CD4-positive, alpha-beta T cell treated with Interleukin-10 for 1 hour (primary cell): ENCODE measurements around the gene USP13.
"Not testable (repeated sequence)": the region's sequence is repeated elsewhere in the genome, so short reads cannot be mapped to it uniquely, and the experiment has no call there.

Experiments used
- DNase-seq: peaks from one replicate; pipeline ENCODE4 v3.0.0-alpha.2; 2020

Gene USP13

DNA sequence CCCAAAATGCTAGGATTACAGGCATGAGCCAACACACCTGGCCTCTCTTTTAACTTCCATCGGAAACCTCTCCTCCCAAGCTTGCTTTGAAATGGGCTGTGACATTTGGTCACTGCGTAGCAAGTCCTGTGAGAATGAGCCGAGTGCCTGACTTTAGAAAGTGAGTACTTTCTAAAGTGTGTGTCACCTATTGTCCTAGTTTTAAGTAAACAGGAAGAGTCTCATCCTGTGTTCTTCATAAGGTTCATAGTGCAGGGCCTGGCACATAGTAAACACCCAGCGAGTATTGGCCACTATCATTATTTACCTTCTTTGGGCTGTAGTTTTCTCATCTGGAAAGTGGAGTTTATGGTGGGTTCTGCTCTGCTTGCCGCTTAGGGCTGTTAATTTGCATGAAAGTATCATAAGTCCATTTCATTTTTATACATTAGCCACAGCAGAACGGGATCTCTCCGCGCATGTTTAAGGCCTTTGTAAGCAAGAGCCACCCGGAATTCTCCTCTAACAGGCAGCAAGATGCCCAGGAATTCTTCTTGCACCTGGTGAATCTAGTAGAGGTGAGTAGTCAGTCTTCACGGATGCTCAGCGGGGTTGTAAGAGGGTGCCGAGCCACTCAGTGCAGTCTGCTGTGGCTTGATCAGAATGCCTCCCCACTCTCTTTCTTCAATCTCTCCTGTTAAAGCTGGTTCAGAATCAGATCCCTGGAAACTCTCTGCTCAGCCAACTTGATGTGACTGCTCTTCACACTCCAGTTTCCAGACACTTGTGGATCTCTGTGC, 87.2 kb downstream of the USP13 start:
- no peak for DNase-seq

DNA sequence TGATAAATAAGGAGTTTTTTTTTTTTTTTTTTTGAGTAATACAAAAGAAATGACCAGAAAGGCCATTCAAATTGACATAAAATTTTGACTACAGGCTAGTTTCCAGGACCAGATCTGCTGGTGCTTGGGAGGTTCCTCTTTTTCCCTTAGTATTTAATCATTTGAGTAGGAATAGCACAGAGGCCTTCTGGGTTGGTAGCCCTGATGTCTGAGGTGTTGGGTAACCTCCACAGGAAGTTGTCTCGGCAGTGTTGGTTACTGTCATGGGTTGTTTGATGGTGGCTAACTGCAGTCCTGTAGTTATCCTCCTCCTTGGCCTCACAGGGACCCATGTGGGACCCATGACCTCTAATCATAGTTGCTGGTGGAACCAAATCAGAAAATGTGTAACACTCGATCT, 91.1 kb downstream of the USP13 start:
- no peak for DNase-seq

DNA sequence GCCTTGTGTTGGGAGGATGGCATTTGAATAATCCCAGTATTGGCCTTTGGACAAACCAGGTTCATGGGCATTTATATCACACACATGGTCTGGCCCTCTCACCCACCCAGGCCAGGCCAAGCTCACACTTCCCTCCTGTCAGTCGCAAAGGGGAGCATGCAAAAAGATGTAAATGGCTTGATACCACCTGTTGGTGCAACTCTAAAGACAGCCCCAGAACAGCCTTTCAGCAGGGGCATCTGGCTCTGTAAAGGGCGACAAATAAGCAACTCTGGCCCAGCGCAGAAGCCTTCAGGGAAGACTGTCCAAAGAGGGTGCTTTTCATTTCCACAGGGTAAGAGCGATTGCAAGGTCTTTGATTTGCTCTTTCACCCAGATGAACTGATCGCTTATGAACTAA, 91.8 kb downstream of the USP13 start:
- no peak for DNase-seq

DNA sequence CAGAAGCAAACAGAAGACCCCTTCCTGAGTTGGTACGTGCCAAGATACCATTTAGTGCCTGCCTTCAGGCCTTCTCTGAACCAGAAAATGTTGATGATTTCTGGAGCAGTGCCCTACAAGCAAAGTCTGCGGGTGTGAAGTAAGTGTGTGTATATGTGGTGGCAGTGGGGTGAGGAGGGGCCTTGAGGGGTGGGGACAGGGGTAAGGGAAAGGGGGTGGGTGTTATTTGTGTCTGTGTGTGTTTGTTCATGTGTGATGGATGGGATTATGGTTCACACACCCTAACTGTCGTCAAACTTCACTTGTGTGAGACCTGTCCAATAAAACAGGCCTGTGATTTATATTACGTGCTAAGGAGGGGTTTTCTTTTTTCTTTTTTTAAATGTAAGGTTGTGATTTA, 92.2 kb downstream of the USP13 start:
- no peak for DNase-seq

DNA sequence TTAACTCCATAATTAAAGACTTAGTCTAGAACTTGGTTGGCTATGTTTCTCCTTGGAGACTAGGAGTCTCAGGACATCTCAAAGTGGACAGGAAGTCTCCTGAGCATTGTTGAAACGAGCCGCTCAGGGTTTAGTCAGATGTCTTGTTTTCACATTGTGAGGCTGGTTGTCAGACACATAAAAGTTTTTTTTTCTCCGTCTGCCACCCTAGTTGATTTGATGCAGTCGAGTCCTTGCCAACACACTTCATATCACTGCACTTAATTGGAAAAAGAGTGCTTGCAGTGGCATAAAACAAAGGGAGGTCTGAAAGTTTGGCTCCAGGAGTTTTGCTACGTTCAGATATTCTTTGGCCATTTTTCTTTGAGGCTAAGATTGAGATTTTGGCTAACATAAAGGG, 92.9 kb downstream of the USP13 start:
- no peak for DNase-seq

DNA sequence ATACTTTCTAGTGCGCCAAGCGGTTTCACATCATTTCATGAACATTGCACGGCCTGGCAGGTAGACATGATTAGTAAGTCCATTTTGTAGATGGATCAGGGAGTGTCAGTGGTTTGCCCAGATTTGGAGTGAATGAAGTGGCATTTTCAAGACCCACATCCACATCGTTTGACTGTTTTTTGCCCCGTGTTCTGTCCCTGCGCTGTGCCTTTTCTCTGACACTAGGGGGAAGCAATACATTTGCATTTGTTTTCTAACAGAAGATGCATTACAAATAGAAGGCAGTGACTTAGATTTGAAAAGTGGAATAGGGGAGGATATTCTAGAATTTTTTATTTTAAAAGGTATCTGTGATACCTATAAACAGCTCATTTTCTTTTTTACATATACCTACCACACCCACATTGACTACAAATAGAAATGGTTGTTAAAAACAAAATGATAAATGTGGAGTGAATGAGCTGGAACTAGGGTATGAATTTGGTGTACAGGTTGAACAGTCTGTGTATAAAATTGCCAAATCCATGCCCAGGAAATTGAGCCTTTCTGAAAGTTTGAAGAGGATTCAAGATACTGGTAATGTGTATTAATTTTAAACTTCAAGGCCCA, 98.0 kb downstream of the USP13 start:
- DNase-seq = peak; percentile 10

DNA sequence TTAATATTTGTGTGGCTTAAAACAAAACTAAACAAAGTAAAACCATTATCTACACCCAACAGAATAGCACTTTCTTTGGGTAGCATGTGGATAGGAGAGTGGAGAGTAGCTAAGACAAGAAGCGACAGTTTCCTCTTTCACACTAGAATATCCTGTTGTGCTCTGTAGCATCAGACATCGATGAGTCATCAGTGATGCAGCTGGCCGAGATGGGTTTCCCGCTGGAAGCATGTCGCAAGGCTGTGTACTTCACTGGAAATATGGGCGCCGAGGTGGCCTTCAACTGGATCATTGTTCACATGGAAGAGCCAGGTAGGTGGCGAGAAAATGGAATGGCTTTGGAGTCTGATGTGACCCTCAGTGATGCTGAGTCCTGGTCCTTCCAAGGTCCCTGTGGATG, 108.1 kb downstream of the USP13 start:
- DNase-seq = no peak

DNA sequence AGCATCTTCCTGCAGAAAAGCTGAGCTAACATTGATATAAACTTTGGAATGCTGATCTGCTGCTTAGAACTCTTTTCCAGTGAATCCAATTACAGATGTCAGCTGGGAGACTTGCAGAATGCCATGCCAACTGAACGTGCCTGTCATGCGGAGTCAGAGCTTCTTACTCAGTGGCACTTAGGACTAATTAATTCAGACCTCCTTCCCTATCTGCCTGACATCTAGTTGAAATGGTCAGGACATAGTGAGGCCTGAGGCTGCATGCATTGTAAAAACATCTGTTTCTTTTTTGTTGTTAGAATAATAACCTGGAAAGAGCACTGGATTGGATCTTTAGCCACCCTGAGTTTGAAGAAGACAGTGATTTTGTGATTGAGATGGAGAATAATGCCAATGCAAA, 112.6 kb downstream of the USP13 start:
- no peak for DNase-seq

DNA sequence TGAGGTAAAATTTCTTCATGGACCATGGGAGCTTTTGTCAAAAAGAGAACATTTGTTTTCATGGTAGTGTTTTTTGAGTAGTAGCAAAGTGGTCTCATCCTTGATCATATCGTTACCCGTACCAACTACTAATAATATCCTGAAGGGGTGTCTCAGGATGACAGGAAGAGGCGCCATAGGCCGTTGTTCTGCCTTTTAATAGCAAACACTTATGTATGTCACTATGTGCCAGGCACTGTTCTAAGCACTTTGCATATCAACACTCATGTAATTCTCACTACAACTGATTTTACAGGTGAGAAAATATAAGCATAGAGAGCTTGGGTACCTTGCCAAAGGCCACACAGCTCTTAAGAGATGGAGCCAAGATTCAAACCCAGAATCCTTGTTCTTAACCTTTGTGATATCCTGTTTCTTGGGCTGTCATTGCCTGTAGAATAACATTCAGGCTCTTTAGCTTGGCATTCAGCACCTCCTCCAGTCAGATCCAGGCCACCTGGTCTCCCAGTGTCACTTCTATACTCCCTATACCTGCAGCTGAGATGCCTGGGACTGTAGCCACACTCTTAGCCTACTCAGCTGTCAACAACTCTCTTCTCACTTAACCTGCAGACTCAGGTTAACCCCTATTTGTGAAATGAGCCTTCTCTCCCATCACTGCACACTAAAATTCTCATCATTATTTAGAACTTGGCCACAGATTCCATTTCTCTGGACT, 113.7 kb downstream of the USP13 start:
- no peak for DNase-seq

DNA sequence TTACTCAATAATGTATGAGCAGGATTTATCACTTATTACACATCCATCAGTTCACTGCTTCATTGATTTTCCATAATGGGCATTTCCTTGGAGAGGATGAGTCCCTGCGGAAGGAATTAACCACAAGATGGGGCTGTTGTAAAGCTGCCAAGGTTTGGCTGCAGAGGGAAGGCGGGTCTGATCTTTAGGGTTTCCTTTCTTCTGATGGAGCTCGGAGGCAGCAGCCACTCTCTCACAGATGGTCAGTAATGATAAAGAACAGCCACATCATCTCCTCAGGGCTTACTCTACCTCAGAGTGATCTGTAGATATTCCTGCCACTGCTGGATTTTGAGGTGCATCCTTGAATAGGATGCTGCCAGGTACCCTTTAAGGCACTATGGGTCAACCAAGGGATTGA, 115.2 kb downstream of the USP13 start:
- DNase-seq = no peak

DNA sequence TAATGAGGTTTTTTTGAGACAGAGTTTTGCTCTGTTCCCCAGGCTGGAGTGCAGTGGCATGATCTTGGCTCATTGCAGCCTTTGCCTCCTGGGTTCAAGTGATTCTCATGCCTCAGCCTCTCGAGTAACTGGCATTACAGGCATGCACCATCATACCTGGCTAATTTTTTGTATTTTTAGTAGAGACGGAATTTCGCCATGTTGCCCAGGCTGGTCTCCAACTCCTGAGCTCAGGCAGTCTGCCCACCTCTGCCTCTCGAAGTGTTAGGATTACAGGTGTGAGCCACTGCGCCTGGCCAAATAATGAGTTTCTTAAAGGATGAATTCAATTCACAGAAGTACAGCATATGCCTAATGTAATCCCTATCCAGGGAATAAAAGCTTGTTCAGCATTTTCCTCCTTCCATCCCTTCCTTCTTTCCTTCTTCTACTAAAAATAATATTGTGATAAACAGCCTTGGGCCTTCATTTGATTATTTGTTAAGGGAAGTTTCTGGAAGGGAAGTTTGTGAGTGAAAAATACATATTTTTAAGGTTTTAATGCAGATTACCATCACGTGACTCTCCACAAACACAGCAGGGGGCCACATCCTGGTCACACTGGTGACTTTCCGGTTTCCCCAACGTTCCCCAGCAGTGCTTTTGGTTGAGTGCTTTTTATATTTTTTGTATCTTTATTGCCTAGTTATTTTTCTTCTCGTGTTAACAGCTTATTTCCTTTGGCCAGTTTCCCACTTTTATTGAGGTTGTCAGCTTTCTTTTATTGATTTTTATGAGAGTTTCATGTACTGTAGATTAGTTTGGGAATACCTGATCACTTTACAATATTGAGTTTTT, 116.8 kb downstream of the USP13 start:
- DNase-seq = no peak

DNA sequence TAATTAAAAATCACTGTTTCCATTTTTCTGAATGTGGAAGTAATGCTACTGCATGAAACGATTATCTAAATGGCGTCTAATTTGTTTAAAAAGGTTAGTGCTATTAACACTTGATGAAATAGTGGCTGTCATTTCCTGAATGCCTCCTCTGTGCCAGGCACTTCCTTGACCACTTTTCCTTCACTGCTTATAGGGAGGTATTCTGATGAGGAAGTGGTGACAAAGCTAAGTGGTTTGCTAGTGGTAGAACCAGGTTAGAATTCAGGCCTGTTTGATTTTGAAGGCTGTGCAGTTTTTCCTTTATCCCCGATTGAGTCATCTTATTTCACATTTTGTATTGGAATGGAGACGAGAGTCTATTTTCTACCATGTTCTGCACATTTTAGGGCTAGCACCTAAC, 119.0 kb downstream of the USP13 start:
- no peak for DNase-seq

DNA sequence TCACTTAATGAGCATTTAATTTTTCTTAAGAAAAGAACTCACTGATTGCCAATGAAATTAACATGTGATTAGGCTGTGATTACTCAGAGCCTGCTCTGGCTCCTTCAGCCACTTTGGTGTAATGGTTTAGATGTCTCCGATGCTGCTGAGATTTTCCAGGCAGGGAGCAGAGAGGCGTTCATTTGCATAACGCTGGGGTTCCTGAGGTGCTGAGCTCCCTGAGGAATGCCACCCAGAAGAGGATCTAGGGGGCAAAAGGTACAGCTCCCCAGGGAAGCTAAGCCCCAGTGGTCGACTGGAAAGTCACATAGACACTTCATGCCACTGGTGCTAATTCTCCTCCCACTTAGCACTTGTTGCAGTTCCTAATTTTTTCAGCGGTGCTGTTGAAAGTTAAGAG, 119.5 kb downstream of the USP13 start:
- no peak for DNase-seq

DNA sequence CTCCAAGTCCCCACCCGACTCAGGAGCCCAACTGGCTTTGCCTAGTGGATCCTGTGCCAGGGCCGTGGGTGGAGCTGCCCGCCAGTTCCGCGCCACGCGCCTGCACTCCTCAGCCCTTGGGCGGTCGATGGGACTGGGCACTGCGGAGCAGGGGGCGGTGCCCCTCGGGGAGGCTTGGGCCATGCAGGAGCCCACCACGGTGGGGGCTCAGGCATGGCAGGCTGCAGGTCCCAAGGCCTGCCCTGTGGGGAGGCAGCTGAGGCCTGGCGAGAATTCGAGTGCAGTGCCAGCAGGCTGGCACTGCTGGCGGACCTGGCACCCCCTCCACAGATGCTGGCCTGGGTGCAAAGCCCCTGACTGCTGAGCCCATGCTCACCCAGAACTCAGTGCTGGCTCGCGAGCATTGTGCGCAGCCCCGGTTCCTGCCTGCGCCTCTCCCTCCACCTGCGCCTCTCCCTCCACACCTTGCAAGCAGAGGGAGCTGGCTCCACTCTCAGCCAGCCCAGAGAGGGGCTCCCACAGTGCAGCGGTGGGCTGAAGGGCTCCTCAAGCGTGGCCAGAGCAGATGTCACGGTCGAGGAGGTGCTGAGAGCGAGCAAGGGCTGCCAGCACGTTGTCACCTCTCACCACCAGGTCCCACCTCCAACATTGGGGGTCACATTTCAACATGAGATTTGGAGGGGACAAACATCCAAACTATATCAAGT, 122.7 kb downstream of the USP13 start:
- no peak for DNase-seq

DNA sequence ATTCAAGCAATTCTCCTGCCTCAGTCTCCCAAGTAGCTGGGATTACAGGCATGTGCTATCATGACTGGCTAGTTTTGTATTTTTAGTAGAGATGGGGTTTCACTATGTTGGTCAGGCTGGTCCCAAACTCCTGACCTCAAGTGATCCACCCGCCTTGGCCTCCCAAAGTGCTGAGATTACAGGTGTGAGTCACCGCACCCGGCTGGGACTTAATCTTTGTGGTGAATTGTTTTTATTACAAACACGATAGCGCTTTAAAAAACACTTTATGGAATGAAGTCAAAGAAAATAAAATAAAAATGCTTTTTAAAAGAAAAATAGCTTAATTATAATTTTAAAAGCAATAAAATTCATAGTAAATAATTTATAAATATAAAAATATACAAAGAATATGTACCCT, 130.0 kb downstream of the USP13 start:
- DNase-seq = not testable (repeated sequence)

DNA sequence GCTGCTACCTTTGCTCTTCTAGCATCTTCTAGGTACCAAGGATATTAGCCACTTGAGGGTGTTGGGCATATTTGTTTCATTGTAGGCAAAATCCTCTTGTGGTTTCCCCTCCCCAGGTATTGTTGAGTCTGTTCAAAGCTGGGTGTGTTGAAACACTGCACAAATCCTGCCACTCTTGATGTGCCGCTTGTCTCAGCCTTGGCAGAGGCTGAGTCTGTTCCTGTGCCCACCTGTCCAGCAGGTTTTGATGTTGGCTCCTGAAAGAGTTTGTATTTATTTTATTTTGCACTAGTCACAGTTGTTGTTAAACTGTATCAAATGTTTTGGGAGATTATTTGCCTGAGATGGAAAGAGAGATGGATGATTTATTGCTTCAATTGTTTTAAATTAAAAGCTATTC, 136.2 kb downstream of the USP13 start:
- DNase-seq = no peak

DNA sequence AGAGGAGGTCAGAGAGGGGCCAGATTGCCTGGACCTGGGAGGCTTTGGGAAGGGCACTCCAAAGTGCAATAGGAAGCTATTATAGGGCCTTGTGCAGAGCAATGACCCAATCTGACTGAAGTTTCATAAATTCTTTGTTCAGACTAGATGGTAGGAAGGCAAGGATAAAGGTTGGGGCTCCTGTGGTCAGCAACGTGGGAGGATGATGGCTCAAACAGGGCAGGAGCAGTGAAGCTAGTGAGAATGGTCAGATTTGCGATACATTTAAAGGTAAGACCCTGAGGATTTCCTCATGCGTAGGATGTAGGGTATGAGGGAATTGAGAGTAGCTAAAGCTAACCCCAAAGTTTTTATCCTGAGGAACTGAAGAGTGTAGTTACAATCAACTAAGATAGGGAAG, 139.0 kb downstream of the USP13 start:
- no peak for DNase-seq

DNA sequence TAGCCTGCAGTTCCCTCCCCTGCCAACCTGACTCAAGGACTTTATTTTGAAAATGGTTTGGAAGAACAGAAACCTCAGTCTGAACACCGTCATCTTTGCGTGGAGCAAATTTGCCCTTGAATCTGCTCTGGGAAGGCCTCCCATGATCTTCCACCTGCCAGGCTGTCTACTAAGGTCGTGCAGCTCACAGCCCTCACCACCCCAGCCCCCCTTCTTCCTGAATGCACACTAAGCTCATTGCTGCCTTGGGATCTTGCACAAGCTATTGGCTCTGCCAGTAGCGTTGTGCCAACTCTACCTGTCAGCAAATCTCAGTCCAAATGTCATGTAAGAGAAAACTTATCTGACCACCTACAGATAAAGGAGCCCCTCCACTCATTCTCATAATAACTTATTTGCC, 141.5 kb downstream of the USP13 start:
- DNase-seq = no peak

DNA sequence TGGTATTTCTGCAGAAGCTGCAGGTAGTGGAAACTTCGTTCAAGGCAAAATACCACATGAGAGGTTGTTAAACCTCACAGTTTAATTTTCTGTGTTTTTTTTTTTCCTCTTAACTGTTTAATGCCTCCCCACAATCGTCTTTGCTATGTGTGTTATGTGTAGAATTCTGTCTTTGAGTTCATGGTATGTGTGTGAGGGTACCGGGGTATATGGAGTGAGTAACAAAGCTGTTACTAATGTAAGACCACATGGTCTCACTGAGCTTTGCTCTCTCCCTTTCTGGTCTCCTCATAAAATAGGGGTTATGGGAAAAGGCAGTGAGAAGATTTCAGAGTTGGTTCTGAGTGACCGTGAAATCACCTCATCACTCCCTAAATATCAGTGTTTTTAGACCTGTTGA, 143.6 kb downstream of the USP13 start:
- no peak for DNase-seq

DNA sequence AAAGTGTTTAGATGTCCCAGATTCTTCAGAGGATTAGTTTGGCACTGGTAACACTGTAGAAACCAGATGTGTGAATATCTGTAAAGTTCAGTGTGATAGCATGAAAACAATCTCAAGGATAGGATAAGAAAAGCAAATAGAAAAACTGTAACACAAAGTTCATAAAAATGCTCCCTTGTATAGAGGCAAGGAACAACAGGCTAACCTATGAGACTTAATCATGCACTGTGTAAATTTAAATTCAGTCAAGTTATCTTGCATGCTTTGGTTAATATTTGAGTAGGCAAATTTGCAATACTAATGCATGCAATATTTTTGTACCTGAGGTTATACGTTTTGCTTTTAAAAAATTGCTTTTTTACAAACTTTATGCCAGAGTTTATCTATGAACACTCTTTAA, 144.4 kb downstream of the USP13 start:
- no peak for DNase-seq

DNA sequence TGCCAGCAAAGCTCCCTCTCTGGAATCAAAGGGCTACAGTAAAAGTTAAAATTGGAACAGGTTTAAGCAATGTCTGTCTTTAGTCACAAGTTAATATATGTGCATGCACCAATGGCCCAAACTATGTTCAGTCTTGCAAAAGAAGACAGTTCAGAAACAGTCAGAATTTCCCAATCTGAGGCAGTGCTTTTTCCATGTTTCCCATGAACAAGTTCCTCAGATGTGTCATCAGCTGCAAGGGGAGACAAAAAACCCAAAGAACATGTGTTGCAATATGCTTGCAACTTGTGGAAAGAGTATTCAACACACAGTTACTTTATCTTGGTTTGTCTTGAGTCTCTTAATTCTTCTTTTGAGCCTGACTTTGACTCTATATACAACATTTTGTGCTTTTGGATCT, 148.4 kb downstream of the USP13 start:
- DNase-seq = no peak

DNA sequence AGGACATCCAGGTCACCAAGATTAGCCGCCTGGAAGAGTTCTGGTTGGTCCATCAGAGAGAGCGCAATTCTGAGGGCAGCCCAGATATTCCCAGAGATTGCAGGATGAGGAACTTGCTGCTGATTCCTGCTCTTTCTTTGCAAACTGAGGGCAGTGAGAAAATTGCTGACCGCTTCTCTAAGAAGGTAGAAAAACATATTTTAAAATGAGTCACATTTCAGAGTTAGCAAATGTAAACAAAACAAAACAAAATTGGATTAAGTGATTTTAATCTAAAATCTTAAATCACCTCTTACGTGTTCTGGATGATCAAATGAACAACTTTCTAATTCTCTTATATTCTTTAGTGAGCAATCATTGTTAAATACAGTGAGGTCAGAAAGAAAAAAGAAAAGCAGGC, 149.0 kb downstream of the USP13 start:
- DNase-seq = no peak

DNA sequence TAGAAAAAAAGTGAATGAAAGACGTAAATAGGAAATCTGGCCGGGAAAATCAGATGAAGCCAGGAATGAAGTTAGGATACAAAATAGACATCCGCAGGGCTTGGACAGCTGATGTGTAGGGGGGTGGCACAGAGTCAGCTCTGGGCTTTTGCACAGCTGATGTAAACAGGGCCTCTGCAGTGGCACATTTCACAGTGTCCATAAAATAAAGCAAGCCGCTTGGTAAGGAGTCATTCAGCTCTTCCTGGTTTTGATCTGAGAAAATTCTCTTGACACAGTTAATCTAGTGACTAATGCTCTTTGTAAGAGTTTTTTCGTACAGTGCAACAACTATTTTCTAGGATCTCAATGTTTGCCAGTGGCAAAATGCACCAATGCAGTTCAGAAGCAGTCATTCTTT, 153.3 kb downstream of the USP13 start:
- DNase-seq = no peak
